Fibroblast of lung (primary cell): Measurements from ENCODE around the gene CTAGE4. TPM values are rescaled to one million over a fixed set of nuclear protein-coding genes. Genes with fewer than 3 reads are reported as not detected.
"Not testable (repeated sequence)": the region's sequence is repeated elsewhere in the genome, so short reads cannot be mapped to it uniquely, and the experiment has no call there.

ENCODE experiments used
- DNase-seq, 2 donors: peaks; one replicate each; pipeline versions ENCODE4 v3.0.0 to v3.0.0-alpha.2; 2010; ENCODE audit warnings: low read depth in 2 of 2
- H2AFZ ChIP-seq: 2 replicates; pipeline ENCODE4 v1.5.1; 2012; ENCODE audit warnings: low read length, control low read depth, inconsistent platforms
- H3K27ac ChIP-seq: 2 replicates; pipeline ENCODE4 v1.5.1; 2011; ENCODE audit warnings: low read length, control low read depth; ENCODE audit not compliant: insufficient read depth
- H3K27me3 ChIP-seq: 2 replicates; pipeline ENCODE4 v1.5.1; 2011; ENCODE audit warnings: mild to moderate bottlenecking, low read length; ENCODE audit not compliant: control insufficient read depth, insufficient read depth
- H3K36me3 ChIP-seq: 2 replicates; pipeline ENCODE4 v1.5.1; 2011; ENCODE audit warnings: low read length; ENCODE audit not compliant: control insufficient read depth, insufficient read depth
- H3K4me1 ChIP-seq: 2 replicates; pipeline ENCODE4 v1.5.1; 2011; ENCODE audit warnings: low read length; ENCODE audit not compliant: control insufficient read depth, insufficient read depth; ENCODE audit errors: extremely low read depth
- H3K4me2 ChIP-seq: 2 replicates; pipeline ENCODE4 v1.5.1; 2011; ENCODE audit warnings: low read length, control low read depth; ENCODE audit not compliant: insufficient read depth; ENCODE audit errors: extremely low read depth
- H3K4me3 ChIP-seq, 4 experiments: fragments of 200-600 bp in 1 of 4; sonication (generic) in 1 of 4; replicated peaks in 1 of 4; 2 replicates each; pipeline ENCODE4 v1.5.1; 2011 to 2016; ENCODE audit warnings: low read length in 4 of 4, low read depth in 3 of 4, mild to moderate bottlenecking in 3 of 4, control low read depth in 2 of 4, inconsistent platforms in 1 of 4, mixed read lengths in 1 of 4; ENCODE audit not compliant: insufficient read depth in 1 of 4; ENCODE audit errors: control extremely low read depth in 1 of 4
- H3K79me2 ChIP-seq: 2 replicates; pipeline ENCODE4 v1.5.1; 2012; ENCODE audit warnings: mild to moderate bottlenecking, low read length, inconsistent platforms; ENCODE audit not compliant: control insufficient read depth, insufficient read depth
- H3K9ac ChIP-seq: 2 replicates; pipeline ENCODE4 v1.5.1; 2011; ENCODE audit warnings: mild to moderate bottlenecking, low read length, control low read depth; ENCODE audit not compliant: insufficient read depth
- H3K9me3 ChIP-seq: 2 replicates; pipeline ENCODE4 v1.5.1; 2012; ENCODE audit warnings: low read depth, low read length; ENCODE audit not compliant: control insufficient read depth, insufficient read depth
- H4K20me1 ChIP-seq: 2 replicates; pipeline ENCODE4 v1.5.1; 2011; ENCODE audit warnings: low read length; ENCODE audit not compliant: control insufficient read depth, insufficient read depth; ENCODE audit errors: extremely low read depth
- EZH2 ChIP-seq: IDR thresholded peaks from 2 replicates; pipeline ENCODE4 v1.5.1; 2012; ENCODE audit warnings: low read length, control low read depth, mild to moderate bottlenecking; ENCODE audit errors: missing control alignments
- polyA plus RNA-seq, 2 donors: library from polyadenylated mRNA; depleted of rRNA in 1 of 2; stranded (reverse) in 1 of 2; unstranded in 1 of 2; fragments of >200 nt; gene quantifications; 2 replicates each; pipeline ENCODE4 v1.2.1, GENCODE V29; 2011 to 2012; ENCODE audit warnings: missing spikeins in 1 of 2
- total RNA-seq: library from RNA; depleted of rRNA; stranded (reverse); fragments of >200 nt; gene quantifications from 2 replicates; pipeline ENCODE4 v1.2.1, GENCODE V29; 2014
- TF ChIP-seq, protein P1 (sequence below), 2 donors: IDR thresholded peaks in 1 of 2; conservative IDR thresholded peaks in 1 of 2; 1 replicate in 1 of 2; 2 replicates in 1 of 2; pipeline ENCODE4 v1.5.1; 2011 to 2012; ENCODE audit warnings: low read length in 2 of 2, control low read depth in 1 of 2, inconsistent platforms in 1 of 2, low read depth in 1 of 2, mild to moderate bottlenecking in 1 of 2

Gene CTAGE4
- total and polyA plus RNA-seq, 2 donors (not counting 1 experiment from before 2014, with no cell fraction given) = 0.17 TPM; not detected in 1

DNA sequence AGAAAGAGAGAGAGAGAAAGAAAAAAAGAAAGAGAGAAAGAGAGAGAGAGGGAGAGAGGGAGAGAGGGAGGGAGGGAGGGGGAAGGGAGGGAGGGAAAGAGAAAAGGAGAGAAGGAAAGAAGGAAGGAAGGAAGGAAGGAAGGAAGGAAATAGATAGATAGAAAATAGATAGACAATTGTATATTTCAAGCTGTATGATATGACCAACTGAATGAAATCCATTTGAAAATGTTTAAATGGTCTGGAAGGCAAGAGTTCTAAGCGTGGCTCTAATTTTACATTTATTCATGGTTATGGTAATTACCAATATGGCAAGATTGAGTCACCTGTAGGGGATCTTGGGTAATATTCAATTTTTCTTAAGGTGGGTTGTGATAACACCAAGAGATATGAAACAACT lies 24.4 kb upstream of the CTAGE4 start:
- Histone ChIP-seq H3K4me3 (no peak overlapping the region), H3K4me1 (no peaks in the 10 kb centered on the region), H3K27ac (no peak overlapping the region), H3K9me3 (no peaks in the 10 kb centered on the region), H3K27me3 (no peaks in the 10 kb centered on the region), H3K36me3 (no peaks in the 10 kb centered on the region), H2AFZ (no peak overlapping the region), H3K79me2 (no peaks in the 10 kb centered on the region), H3K4me2 (no peak overlapping the region), H4K20me1 (no peaks in the 10 kb centered on the region), H3K9ac (no peak overlapping the region)
- TF ChIP-seq, protein P1, sequence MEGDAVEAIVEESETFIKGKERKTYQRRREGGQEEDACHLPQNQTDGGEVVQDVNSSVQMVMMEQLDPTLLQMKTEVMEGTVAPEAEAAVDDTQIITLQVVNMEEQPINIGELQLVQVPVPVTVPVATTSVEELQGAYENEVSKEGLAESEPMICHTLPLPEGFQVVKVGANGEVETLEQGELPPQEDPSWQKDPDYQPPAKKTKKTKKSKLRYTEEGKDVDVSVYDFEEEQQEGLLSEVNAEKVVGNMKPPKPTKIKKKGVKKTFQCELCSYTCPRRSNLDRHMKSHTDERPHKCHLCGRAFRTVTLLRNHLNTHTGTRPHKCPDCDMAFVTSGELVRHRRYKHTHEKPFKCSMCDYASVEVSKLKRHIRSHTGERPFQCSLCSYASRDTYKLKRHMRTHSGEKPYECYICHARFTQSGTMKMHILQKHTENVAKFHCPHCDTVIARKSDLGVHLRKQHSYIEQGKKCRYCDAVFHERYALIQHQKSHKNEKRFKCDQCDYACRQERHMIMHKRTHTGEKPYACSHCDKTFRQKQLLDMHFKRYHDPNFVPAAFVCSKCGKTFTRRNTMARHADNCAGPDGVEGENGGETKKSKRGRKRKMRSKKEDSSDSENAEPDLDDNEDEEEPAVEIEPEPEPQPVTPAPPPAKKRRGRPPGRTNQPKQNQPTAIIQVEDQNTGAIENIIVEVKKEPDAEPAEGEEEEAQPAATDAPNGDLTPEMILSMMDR (conservative IDR thresholded peaks at IDR 0.05 in 1 of 2, IDR thresholded peaks at IDR 0.05 in 1 of 2; ENCODE audit: low read depth in 1 of 2, low read length in 2 of 2) = no peak
- no peak for TF ChIP-seq EZH2
- DNase-seq = no peak

DNA sequence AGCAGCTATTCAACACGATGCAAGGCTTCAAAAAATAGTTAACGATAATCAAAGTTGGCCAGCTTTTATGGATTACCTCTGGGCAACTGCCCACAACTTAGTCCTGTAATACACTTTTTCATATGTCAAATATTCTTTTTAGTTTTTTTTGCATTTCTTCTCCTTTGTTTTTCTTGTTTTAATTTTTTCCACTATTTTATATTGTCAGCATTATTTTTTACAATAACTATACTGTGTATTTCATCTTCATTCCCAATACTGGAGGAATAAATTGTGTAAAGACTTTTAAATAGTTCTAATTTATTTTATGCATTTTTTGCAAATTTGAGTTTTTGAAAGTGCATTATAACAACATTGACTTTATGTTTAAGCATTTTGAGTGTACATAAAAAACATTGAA lies 18.5 kb upstream of the CTAGE4 start:
- Histone ChIP-seq H3K27ac (no peak overlapping the region), H3K36me3 (no peaks in the 10 kb centered on the region), H3K9ac (no peak overlapping the region), H4K20me1 (no peaks in the 10 kb centered on the region), H3K4me1 (no peaks in the 10 kb centered on the region), H3K79me2 (no peaks in the 10 kb centered on the region), H3K27me3 (no peaks in the 10 kb centered on the region), H3K9me3 (no peaks in the 10 kb centered on the region), H3K4me2 (no peak overlapping the region), H3K4me3 (no peak overlapping the region), H2AFZ (no peak overlapping the region)
- no peak for TF ChIP-seq EZH2
- TF ChIP-seq, protein P1 (conservative IDR thresholded peaks at IDR 0.05 in 1 of 2, IDR thresholded peaks at IDR 0.05 in 1 of 2; ENCODE audit: low read depth in 1 of 2, low read length in 2 of 2) = no peak
- DNase-seq = no peak

DNA sequence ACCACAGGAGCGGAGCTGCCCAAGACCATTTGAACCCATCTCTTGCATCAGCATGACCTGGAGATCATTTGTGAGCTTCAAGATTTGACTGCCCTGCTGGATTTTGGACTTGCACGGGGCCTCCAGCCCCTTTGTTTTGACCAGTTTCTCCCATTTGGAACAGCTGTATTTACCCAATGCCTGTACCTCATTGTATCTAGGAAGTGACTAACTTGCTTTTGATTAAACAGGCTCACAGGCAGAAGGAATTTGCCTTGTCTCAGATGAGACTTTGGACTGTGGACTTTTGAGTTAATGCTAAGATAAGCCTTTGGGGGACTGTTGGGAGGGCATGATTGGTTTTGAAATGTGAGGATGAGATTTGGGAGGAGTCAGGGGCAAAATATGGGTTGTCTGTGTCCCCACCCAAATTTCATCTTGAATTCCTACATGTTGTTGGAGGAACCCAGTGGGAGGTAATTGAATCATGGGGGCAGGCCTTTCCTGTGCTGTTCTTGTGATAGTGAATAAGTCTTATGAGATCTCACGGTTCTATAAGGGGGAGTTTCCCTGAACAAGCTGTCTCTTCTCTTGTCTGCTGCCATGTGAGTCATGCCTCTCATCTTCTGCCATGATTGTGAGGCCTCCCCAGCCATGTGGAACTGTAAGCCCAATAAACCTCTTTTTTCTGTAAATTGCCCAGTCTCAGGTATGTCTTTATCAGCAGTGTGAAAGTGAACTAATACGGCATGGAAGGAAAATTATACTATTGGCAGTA lies 11.5 kb upstream of the CTAGE4 start:
- not testable (repeated sequence) for H4K20me1 ChIP-seq, H3K79me2 ChIP-seq, DNase-seq, H2AFZ ChIP-seq, H3K9ac ChIP-seq, H3K4me3 ChIP-seq, H3K36me3 ChIP-seq, H3K9me3 ChIP-seq, H3K27ac ChIP-seq, H3K4me1 ChIP-seq, H3K27me3 ChIP-seq, H3K4me2 ChIP-seq
